GM18861 (cell line): ENCODE measurements around the gene ALG12.

Source experiments
- ATAC-seq: cut with Tn5 transposase; IDR thresholded peaks from one replicate; pipeline ENCODE4 v1.9.1; 2021; ENCODE audit not compliant: unreplicated experiment

ALG12 gene

DNA sequence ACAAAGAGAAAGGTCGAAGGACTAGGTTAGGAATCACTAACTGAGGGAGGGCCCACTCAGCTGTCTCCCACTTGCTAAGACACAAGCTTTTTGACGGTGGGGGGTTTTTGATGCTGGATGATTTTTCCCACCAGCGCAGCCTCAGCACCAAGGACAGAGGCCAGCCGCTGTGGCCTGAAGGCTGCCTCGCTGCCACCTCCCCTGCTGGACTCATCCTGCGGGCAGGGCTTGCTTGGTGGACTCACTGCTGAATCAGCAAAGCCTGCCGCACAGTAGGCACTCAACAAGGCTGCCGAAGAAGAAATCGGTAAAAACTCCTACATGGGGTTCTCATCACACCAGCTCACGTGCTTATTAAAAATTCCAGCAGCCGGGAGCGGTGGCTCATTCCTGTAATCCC, 2.6 kb downstream of the ALG12 start:
- no peak for ATAC-seq

DNA sequence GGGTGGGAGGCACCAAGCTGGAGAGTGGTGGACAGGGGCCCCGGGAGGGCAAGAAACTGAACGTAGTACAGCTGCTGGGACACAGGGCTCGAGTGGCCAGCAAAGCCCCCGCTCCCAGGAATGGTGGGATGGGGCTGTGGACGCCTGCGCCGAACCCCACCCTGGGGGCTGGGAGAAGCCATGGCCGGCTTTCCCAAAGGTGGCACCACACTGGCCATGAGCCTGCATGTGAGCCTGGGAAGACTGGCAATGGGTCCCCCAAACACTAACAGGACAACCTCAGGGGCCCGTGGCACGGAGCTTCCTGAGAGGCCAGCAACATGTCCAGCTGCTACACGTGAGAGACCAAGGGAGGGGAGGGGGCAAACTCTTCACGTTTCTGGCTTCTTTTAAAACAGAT, 4.0 kb downstream of the ALG12 start:
- ATAC-seq = no peak

DNA sequence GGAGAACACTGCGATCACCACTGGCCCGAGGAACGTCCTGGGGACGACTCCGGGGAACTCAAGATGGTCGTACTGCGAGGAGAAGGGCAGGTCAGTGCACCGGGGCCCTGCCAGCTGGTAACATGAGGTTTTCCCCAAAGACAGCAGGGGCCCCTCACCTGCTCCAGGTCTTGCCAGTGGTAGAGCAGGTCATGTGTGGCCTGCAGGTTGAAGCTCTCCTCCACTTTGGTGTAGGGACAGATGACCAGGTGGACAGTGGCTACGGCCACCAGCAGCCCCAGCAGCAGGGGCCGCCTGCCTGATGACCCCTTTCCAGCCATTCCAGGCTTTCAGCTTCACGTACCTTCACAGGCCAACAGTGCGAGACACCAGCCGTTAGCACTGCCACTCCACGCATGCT, 4.8 kb downstream of the ALG12 start:
- ATAC-seq = no peak

DNA sequence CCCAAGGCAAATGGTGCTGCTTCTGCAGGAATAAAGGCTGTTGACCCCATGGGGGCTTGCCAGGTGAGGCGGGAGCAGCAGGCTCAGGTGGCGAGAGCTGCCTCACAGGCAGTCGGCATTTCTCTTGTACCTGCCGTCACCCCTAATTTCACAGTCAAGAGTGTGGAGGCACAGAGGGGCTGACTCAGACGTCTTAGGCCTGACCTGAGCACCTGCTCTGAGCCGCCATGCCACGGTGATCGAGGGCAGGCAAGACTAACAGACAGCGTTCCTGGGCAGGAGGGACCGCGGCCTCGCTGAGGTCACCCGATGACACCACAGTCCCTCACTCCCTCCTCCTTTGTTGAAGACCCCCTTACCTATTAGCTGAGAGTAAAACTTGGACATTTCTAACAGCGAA, 5.2 kb downstream of the ALG12 start:
- no peak for ATAC-seq

DNA sequence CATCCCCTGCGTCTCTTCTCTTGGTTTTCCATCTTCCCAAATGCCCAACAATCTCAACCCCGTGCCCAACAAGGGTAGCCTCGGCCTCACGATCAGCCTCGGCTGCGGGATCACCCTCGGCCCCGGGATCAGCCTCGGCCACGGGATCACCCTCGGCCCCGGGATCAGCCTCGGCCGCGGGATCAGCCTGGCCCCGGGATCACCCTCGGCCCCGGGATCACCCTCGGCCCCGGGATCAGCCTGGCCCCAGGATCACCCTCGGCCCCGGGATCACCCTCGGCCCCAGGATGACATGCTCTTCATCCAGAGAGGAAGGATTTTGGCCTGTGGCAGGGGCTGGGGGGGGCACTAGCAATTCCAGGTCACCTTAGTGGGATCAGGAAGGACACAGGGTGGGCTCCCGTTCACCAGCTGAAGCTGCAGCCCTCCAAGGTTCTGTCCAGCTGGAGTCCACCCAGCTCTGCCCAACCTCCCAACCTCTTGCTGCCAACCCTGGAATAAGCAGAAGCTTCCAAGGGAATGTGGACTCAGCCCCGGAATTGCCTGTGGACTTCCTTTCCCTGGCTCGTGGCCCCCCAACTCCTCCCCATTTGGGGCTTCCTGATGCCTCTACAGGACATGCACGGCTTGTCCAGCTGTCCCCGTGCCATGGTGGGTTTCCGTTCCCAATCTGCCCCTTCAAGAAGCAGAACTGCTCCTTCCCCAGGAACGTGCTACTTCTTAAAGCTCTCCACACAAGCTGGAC, 6.2 kb downstream of the ALG12 start:
- ATAC-seq = no peak

DNA sequence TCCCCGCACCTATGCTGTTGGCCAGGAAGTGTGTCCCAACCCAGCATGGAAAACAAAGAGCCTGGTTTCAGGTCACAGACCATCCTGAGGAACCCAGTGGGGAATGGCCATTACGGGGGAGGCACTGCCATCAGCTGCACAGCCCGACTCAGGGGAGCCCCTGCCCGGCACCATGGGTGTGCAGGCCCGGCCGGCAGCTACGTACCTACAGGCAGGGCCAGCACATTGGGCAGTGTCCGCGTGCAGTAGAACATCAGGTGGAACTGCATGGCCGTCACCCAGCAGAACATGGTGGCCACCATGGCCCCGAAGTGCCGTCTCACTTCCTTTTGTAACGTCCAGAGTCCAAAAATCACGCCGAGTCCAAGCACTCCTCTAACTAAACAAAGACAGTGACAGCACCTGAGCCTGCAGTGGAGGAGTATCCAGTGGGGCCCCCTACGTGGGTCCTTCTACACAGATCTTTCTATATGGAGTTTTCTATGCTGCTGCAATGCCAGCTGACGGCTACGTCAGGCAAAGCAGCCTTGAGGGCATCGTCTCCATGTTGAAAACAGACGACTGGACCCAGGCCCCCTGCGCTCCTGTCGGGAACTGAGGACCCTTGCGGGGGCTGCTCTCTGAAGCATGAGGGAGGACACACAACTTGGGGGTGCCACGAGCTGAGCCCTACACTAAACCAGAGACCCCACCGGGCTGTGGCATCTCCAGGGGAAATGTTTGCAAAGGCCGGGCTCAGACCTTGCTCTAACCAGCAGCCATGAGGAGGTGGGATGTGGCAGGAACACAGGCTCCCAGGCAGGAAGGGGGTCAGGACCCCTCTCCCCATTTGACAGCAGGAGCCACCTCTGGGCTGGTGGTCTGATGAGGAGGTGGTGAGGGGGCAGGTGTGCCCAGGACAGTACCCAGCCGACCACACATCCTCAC, 7.7 kb downstream of the ALG12 start:
- ATAC-seq = no peak

DNA sequence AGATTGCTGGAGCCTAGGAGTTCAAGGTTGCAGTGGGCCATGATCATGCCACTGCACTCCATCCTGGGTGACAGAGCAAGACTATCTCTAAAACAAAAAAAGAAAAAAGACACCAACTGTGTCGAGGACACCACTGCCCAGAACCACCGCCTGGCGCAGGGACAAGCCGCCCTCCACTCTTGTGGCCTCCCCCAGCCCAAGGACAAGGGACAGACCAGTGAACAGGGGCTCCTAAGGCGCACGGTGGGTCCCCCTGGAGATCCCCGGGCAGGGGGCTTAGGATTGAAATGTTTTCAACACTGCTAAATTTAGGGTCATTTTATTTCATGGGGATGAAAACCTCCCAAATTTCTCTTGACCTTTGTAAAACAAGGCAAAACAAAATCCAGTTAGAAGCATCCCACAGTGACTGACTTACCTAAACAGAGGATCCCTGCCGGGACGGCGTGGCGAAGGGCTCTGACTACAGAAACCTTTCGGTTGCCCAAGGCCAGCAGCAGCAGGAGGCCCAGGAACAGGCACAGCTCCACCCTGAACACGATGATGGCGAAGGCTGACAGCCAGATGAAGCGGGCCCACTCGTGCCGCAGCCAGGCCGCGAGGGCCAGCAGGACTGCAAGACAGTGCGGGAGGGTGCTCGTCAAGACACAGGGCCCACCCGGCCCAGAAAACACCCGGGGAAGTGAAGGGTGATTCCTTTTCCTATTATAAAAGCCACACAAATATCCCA, 8.6 kb downstream of the ALG12 start:
- ATAC-seq = no peak

DNA sequence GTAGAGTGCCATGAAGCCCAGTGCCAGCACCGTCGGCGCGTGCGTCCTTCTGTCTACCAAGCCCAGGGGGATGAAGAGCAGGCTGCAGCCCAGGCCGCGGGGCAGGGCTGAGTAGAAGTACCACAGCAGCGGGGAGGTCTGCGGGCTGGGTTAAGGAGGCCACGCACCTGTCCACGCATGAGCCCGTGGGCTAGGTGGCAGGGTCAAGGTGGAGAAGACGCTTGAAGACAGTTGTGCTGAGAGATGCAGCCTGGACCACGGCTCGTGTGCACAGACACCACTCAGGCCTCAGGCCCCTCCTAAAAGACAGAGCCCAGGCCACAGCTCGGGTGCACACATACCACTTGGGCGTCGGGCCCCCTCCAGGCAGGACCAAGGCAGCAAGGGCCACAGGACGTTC, 10.4 kb downstream of the ALG12 start:
- ATAC-seq = no peak

DNA sequence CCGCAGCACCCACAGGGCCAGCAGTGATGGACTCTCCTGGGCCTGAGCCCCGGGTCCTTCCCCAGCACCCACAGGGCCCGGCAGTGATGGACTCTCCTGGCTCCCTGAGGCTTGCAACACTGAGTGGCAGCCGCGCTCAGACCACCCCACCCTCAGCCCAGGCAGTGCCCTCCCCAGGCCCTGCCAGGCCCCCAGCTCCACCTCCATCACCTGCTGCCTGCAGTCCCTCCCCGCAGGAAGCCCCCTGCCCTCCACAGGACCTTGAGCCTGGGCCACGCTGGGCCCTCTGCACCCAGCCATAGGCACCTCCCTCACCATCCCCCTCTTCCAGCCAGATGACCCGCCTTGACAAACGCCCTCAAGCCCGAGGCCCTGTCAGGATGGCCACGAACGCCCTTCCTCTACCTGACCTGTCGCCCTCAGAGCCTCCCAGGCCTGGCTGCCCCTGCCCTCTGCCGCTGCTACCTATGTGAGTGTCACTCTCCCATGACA, 11.4 kb downstream of the ALG12 start:
- no peak for ATAC-seq

DNA sequence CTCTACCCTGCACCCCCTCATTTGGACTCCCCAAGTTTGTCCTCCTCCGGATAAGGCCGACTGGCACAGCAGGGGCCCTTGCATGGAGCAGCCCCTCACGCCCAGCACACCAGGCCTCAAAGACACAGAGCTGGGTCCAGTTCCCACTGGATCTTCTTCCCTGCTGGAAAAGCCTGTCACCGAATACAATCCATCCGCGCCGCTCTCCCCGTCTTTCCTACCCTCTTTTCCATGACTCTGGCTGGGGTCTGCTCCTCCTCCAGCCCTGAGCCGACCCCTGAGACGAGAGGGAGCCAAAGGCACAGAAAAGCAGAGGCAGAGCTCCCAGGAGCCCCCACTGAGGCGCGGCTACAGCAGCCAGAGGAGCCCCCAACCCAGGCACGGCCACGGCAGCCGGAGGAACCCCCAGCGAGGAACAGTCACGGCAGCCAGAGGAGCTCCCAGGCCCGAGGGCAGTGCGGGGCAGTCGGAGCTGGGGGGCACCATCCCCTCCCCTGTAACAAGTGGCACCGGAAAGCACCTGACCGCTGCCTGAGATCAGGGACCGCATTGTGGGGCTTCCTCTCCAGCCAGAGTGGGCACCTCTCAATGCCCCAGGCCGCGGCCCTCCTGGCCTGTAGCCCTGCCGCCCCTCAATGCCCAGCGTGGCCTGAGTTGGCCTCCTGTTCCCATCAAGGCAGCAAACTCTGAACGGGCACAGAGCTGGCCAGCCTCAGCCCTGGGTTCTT, 12.0 kb downstream of the ALG12 start:
- ATAC-seq = no peak

DNA sequence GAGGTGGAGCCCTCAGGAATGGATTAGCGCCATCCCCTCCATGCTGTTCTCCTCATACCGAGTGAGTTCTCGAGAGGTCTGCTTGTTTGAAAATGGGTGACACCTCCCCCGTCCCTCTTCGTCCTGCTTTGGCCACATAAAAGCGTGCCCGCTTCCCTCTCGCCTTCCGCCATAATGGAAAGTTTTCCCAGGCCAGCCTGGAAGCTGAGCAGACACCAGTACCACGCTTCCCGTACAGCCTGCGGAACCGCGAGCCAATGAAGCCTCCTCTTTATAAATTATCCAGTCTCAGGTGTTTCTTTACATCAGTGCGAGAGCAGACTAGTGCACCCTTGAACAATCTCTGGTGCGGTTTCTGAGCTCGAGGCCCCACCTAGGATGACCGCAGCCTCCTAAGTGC, 12.8 kb downstream of the ALG12 start:
- ATAC-seq = no peak

DNA sequence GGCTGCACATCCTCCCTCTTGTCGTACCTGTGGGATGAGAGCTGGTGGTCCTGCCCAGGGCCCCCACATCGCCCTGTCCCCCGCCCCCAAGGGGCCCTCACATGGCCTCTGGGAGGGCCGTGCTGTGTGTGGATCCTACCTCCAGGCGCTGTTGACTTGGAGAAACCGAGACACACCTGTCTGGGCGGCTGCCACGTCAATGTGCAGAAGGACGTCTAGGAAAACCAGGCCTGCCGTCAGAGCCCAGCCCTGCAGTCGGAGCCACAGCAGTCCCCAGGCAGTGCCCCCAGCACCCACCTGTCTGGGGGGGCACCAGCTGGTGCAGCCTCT, 14.2 kb downstream of the ALG12 start:
- no peak for ATAC-seq

DNA sequence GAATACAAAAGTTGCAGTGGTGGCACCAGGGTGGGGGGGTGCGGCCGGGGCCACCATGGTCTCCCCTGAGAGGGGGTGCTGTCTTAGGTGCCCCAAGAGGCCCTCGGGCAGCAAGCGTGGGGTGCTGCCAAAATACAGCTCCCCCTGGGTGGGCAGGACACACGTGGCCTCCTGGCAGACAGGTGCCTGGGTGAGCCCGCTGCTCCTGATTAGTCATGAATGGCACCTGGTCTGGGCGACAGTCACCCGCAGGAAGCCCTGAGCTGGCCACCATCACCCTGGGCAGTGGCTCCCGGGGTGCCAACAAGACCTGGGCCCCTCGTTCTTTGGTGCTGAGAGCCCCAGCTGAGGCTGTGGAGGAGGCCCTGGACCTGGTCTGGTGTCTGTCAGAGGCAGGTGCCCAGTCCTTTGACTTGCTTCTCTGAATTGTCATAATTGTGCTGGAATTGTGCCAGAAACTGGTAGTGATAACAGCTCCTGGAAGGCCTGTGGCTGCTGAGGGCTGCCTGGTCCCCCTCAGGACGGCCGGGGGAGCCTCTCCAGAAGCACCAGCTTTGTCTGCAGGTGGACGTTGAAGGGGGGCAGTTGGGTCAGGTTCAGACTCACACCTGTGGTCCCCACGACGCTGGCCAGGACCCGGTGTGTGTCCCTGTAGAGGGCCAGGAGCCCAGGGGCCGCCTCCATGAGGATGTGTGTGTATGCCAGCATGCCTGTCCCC, 14.8 kb downstream of the ALG12 start:
- no peak for ATAC-seq

DNA sequence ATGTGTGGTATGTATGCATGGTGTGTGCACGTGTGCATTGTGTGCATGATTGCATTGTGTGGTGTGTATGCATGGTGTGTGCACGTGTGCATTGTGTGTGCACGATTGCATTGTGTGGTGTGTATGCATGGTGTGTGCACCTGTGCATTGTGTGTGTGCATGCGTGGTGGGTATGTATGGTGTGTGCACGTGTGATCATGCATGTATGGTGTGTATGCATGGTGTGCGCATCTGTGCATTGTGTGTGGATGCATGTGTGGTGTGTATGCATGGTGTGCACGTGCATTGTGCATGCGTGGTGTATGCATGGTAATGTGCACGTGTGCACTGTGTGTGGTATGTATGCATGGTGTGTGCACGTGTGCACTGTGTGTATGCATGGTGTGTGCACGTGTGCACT, 16.8 kb downstream of the ALG12 start:
- no peak for ATAC-seq

DNA sequence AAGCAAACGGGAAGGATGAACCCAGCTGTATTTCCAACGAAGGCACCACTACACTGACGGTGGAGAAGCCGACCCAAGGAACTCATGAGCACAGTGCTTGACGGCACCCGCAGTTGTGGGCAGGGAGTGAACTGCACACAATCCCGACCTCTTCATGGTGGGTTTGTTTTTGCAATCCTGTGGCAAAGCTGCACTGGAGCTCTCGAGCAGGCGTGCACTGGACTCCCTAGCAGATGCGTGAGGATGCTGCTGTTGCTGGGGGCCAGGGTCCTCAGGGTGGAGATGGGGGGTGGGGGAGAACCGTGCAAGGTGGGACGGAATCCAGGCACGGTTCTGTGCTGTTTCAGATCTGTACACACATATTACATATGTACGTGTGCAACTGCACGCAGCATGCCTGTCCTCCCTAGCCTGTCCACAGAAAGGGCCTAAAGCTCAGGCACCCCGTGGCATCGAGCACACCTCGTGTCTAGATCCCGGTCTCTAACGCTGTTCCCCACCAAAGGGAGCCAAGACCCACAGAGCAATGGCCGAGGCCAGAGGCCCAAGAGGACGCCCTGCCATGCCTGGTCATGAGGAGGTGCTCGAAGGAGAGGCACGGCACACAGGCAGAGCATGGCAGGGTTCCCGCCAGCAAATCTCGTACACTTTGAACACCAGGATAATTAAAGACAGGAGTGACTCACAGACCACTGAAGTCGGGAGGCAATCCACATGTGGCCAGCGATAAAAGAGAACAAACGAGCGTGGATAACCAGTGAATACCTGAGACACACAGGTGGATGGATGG, 17.6 kb downstream of the ALG12 start:
- ATAC-seq = no peak

DNA sequence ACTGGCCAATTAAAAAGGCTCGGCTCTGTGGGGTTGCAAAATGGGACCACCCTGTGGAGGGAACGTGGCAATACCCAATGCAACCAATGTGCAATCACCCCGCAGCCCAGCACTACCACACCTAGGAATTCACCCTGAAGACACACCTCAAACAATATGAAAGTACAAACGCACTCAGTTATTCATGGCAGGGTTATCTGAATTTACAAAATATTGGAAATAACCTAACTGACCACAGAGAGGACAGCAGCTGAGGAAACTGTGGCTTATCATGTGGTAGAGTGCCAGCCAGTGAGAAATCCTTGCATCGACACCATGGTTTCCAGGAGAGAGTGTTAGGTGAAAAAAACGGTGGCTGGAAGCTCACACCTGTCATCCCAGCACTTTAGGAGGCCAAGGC, 18.7 kb downstream of the ALG12 start:
- no peak for ATAC-seq

DNA sequence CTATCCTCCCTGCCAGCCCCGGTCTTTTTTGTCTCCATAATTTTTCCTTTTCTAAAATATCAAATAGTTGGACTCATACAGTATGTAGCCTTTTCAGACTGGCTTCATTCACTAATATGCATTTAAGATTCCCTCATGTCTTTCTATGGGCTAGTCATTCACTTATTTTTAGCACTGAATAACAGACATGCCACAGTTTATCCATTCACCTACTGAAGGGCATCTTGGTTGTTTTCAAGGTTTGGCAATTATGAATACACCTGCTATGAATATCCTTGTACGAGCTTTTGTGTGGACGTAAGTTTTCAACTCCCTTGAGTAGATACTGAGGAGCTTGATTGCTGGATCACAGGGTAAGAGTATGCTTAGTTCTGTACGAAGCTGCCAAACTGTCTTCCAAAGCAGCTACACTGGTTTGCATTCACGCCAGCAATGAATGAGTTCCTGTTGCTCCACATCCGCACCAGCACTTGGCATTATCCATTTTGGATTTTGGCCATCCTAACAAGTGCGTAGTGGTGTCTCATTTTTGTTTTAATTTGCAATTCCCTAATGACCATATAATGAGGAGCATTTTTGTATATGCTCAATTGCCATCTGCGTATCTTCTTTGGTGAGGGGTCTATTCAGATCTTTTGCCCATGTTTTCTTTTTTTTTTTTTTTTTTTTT, 21.1 kb downstream of the ALG12 start:
- no peak for ATAC-seq

DNA sequence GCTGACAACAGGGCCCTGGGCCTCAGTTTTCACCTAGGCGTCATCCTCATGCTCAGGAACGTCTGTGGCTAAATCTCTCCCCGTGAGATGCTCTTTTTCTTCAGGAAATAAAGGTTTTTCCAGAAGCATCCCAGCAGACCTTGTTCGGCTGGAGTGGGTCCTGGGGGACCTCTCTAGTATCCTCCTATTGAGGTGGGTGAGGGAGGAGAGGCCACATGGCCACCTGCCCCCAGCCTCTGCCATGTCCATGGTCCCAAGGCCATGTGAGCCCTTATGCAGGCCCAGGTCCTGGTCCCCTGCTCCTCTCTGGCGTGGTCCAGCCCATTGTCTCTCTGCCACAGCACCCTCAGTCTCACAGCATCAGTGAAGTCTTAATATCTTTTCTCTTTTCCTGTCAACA, 22.0 kb downstream of the ALG12 start:
- ATAC-seq = no peak
